Bronchial epithelial cell (primary cell): ENCODE results near the gene UVRAG. TPM values are rescaled to one million over a fixed set of nuclear protein-coding genes. Genes with fewer than 3 reads are reported as not detected.

Source experiments
- DNase-seq: peaks from one replicate; pipeline ENCODE4 v3.0.0-alpha.2; 2010; ENCODE audit warnings: low read depth
- FAIRE-seq: peaks from 2 replicates; lab custom pipeline; 2011; peaks lifted over from hg19 to GRCh38; lab: Jason Lieb, UNC
- H3K27me3 ChIP-seq: 2 replicates; pipeline ENCODE4 v1.5.1; 2011; ENCODE audit warnings: low read length; ENCODE audit not compliant: control insufficient read depth, insufficient read depth
- H3K36me3 ChIP-seq: 2 replicates; pipeline ENCODE4 v1.5.1; 2011; ENCODE audit warnings: low read length; ENCODE audit not compliant: control insufficient read depth, insufficient read depth
- H3K4me3 ChIP-seq: 2 replicates; pipeline ENCODE4 v1.5.1; 2011; ENCODE audit warnings: mild to moderate bottlenecking, low read depth, low read length, control low read depth
- CTCF ChIP-seq: IDR thresholded peaks from 2 replicates; pipeline ENCODE4 v1.5.1; 2011; ENCODE audit warnings: mild to moderate bottlenecking, moderate library complexity, low read length, control low read depth, inconsistent platforms; ENCODE audit not compliant: insufficient read depth, severe bottlenecking
- total RNA-seq: library from RNA; depleted of rRNA; stranded (reverse); fragments of >200 nt; gene quantifications from 2 replicates; pipeline ENCODE4 v1.2.1, GENCODE V29; 2014

UVRAG gene
- total RNA-seq, 1 donor from 2014 or later = 11.1 TPM

- Histone ChIP-seq H3K36me3 (peaks cover 1% of the 10 kb centered on the region), H3K27me3 (no peaks in the 10 kb centered on the region), H3K4me3 (no peak overlapping the region)
- no peak for TF ChIP-seq CTCF
- DNase-seq (no peak), FAIRE-seq (no peak)
These were observed 220.0 kb downstream of the UVRAG start for GRCh38 chr11:76035020-76035419.

GRCh38 chr11:76038608-76039007 is 223.6 kb downstream of the UVRAG start:
- Histone ChIP-seq H3K36me3 (no peaks in the 10 kb centered on the region), H3K4me3 (no peak overlapping the region), H3K27me3 (no peaks in the 10 kb centered on the region)
- FAIRE-seq (no peak), DNase-seq (no peak)
- no peak for TF ChIP-seq CTCF

GRCh38 chr11:76041208-76041607 is 226.2 kb downstream of the UVRAG start:
- no peaks in the 10 kb centered on the region for H3K36me3 ChIP-seq
- H3K27me3 ChIP-seq = no peaks in the 10 kb centered on the region
- TF ChIP-seq CTCF = no peak
- H3K4me3 ChIP-seq = no peak overlapping the region
- DNase-seq (no peak), FAIRE-seq (no peak)

- DNase-seq (no peak), FAIRE-seq (no peak)
- no peak overlapping the region for H3K4me3 ChIP-seq
- H3K36me3 ChIP-seq = no peaks in the 10 kb centered on the region
- no peak for TF ChIP-seq CTCF
- H3K27me3 ChIP-seq = no peaks in the 10 kb centered on the region
These were observed 229.8 kb downstream of the UVRAG start for GRCh38 chr11:76044750-76045320.

GRCh38 chr11:76047231-76047630 is 232.2 kb downstream of the UVRAG start:
- H3K27me3 ChIP-seq = no peaks in the 10 kb centered on the region
- H3K36me3 ChIP-seq = no peaks in the 10 kb centered on the region
- no peak for DNase-seq
- no peak for TF ChIP-seq CTCF
- H3K4me3 ChIP-seq = no peak overlapping the region
- FAIRE-seq = no peak

GRCh38 chr11:76047766-76048165 is 232.8 kb downstream of the UVRAG start:
- DNase-seq = no peak
- FAIRE-seq = no peak
- no peak for TF ChIP-seq CTCF
- Histone ChIP-seq H3K27me3 (no peaks in the 10 kb centered on the region), H3K4me3 (no peak overlapping the region), H3K36me3 (no peaks in the 10 kb centered on the region)
